Effector memory CD8-positive, alpha-beta T cell (primary cell): ENCODE data around the gene UBE4A.

Source experiments
- ATAC-seq: fragments of 150-1000 bp; cut with Tn5 transposase; replicated peaks from 2 replicates; pipeline ENCODE4 v1.10.0; 2021; ENCODE audit warnings: mild to moderate bottlenecking, moderate library complexity
- DNase-seq, 3 experiments: peaks; one replicate each; pipeline ENCODE4 v3.0.0; 2021
- H3K27ac Mint-ChIP-seq, 2 donors: one replicate each; pipeline ENCODE4 v1.8.0; 2022; ENCODE audit warnings: mild to moderate bottlenecking in 2 of 2, mixed read lengths in 2 of 2, moderate library complexity in 2 of 2
- H3K27me3 Mint-ChIP-seq, 2 donors: one replicate each; pipeline ENCODE4 v1.8.0; 2022; ENCODE audit warnings: mixed read lengths in 2 of 2
- H3K36me3 Mint-ChIP-seq: one replicate; pipeline ENCODE4 v1.8.0; 2022; ENCODE audit warnings: mild to moderate bottlenecking, moderate library complexity, mixed read lengths; ENCODE audit not compliant: insufficient read depth
- H3K4me1 Mint-ChIP-seq, 2 donors: one replicate each; pipeline ENCODE4 v1.8.0; 2022; ENCODE audit warnings: low read depth in 2 of 2, mixed read lengths in 2 of 2
- H3K4me3 Mint-ChIP-seq, 2 donors: one replicate each; pipeline ENCODE4 v1.8.0; 2022; ENCODE audit warnings: mild to moderate bottlenecking in 2 of 2, mixed read lengths in 2 of 2, moderate library complexity in 2 of 2
- H3K9me3 Mint-ChIP-seq, 2 donors: one replicate each; pipeline ENCODE4 v1.8.0; 2022; ENCODE audit warnings: mixed read lengths in 2 of 2

The UBE4A gene

DNA sequence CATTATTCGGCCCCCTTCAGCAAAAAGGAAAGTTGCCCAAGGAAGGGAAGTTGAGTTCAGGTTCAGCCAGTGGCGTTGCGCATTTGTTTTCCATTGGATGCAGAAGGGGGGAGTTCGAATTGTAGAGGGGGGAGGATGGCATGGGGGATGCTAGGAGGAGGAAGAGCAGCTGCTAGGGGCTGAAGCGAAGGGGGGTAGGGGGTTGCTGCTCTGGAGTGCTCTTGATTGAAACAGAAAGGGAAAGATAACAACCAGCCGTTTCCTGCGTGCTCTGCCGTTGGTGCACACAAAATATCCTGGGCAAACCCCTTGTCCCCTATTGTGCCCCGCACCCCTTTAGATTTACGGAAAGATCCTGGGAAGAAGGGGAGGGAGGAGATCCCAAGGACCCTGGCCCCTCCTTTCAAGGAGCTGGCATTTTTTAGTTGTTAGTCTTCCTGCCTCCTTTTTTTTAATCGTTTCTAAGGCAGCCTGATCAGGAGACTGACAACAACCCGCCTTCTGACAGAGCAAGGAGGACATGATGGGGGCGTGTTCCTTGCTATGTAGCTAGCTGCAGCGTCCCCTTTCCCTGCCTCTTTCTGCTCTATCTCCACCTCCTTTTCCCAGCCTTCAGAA is 79.0 kb downstream of the UBE4A start:
- no peaks in the 10 kb centered on the region for H3K27me3 Mint-ChIP-seq
- peaks cover 58 to 80% of the 10 kb centered on the region in 2 donors for H3K4me1 Mint-ChIP-seq
- H3K4me3 Mint-ChIP-seq: peak overlapping the region; percentile 98
- H3K9me3 Mint-ChIP-seq: no peaks in the 10 kb centered on the region
- peaks cover 40% of the 10 kb centered on the region for H3K36me3 Mint-ChIP-seq
- DNase-seq (peak; percentile 35 to 53 (median 36)), ATAC-seq (peak; percentile 20)
- H3K27ac Mint-ChIP-seq: peak overlapping the region; percentile 97 to 98

DNA sequence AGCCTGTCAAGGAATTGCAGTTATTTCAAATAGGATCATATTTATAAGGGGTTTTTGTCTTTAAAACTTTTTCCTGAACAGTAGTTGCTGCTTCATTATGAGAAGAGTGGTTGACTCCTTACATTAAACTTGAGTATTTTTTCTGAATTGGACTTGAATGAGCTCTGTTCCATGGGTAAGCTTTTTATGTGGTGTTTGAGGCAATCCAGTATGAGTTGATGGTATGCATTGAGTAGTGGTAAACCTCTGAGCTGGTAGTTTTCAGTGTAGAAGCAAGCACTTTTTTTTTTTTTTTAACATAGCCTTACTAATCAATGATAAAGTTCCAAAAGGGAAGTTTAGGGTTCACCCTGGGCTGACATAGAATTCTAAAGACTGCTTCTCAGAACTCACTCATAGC is 80.2 kb downstream of the UBE4A start:
- ATAC-seq: no peak
- no peaks in the 10 kb centered on the region for H3K27me3 Mint-ChIP-seq
- H3K4me1 Mint-ChIP-seq: peaks cover 63 to 82% of the 10 kb centered on the region in 2 donors
- H3K27ac Mint-ChIP-seq: peak overlapping the region; percentile 79 to 98
- no peaks in the 10 kb centered on the region for H3K9me3 Mint-ChIP-seq
- H3K36me3 Mint-ChIP-seq: peaks cover 35% of the 10 kb centered on the region
- peak overlapping the region; percentile 29 to 98 for H3K4me3 Mint-ChIP-seq
- no peak for DNase-seq

DNA sequence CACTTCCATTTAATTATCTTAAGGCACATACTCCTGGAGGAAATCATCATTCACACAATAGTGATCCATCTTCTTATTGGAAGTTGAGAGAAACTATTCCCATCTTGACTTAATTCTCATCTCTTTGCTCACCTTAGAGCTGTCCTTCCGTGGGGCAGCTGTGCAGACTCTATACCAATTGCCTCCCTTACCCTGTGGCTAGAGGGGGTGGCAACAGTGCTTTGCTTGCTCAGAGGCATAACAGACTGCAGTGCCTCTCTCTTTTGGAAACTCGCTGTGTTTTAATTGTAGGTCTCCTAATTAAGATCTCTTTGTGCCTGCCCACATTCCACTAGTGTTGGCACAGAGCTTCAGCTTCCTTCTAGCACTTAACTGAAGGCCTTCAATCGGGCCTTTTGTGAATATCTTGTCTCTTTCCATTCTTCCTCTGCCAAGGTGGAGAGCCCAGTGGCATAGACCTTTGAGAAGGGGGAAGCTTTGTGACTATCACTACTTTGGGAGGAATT is 82.4 kb downstream of the UBE4A start:
- no peaks in the 10 kb centered on the region for H3K9me3 Mint-ChIP-seq
- H3K36me3 Mint-ChIP-seq: peaks cover 27% of the 10 kb centered on the region
- peaks cover 72 to 92% of the 10 kb centered on the region in 2 donors for H3K4me1 Mint-ChIP-seq
- no peaks in the 10 kb centered on the region for H3K27me3 Mint-ChIP-seq
- DNase-seq: no peak
- H3K27ac Mint-ChIP-seq: peak overlapping the region; percentile 11 to 98
- no peak for ATAC-seq
- peak overlapping the region; percentile 38 to 69 for H3K4me3 Mint-ChIP-seq

GRCh38 chr11:118442301-118442700 is 82.9 kb downstream of the UBE4A start:
- H3K4me3 Mint-ChIP-seq: peak overlapping the region; percentile 38 to 69
- peaks cover 22% of the 10 kb centered on the region for H3K36me3 Mint-ChIP-seq
- no peaks in the 10 kb centered on the region for H3K9me3 Mint-ChIP-seq

GRCh38 chr11:118442908-118443589 is 83.6 kb downstream of the UBE4A start:
- no peak for DNase-seq
- peaks cover 73 to 94% of the 10 kb centered on the region in 2 donors for H3K4me1 Mint-ChIP-seq
- peak overlapping the region; percentile 38 to 69 for H3K4me3 Mint-ChIP-seq
- H3K36me3 Mint-ChIP-seq: peaks cover 19% of the 10 kb centered on the region
- no peak for ATAC-seq
- H3K27me3 Mint-ChIP-seq: no peaks in the 10 kb centered on the region
- H3K9me3 Mint-ChIP-seq: no peaks in the 10 kb centered on the region
- peak overlapping the region; percentile 11 to 98 for H3K27ac Mint-ChIP-seq

More at GRCh38 chr11:118442301-118442700, 82.9 kb downstream of the UBE4A start:
- Mint-ChIP-seq H3K4me1 (peaks cover 73 to 94% of the 10 kb centered on the region in 2 donors), H3K27ac (peak overlapping the region; percentile 11 to 98), H3K27me3 (no peaks in the 10 kb centered on the region)
- DNase-seq (no peak), ATAC-seq (no peak)

- Mint-ChIP-seq H3K9me3 (no peaks in the 10 kb centered on the region), H3K27ac (peak overlapping the region; percentile 42 to 98), H3K4me1 (peaks cover 71 to 90% of the 10 kb centered on the region in 2 donors), H3K36me3 (peaks cover 13% of the 10 kb centered on the region), H3K4me3 (peak overlapping the region; percentile 31 to 69), H3K27me3 (no peaks in the 10 kb centered on the region)
- DNase-seq (no peak), ATAC-seq (peak; percentile 45)
Observed at GRCh38 chr11:118443590-118444218, 84.3 kb downstream of the UBE4A start.

DNA sequence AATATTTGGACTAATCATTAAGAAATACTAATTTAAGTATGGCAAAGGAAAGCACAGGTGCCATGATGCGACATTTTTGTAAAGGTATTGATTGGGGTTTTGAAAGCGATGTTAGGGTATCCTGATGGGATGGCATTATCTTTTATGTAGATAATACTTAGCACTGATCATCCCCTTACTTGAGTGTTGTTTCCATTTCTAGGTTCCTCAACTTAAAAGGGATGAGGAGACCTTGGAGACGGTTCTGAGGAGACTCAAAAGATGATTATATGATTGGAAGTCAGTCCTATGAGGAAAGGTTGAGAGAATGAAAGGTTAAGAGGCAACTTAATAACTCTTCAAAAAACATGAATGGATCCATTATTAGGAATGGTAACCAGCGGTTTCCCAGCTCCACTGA is 88.0 kb downstream of the UBE4A start:
- peaks cover 24% of the 10 kb centered on the region for H3K36me3 Mint-ChIP-seq
- peaks cover 58 to 65% of the 10 kb centered on the region in 2 donors for H3K4me1 Mint-ChIP-seq
- peak overlapping the region in 1 of 2 donors; percentile 25 for H3K4me3 Mint-ChIP-seq
- H3K27ac Mint-ChIP-seq: peak overlapping the region in 1 of 2 donors; percentile 15
- DNase-seq (no peak), ATAC-seq (no peak)
- H3K27me3 Mint-ChIP-seq: no peaks in the 10 kb centered on the region
- no peaks in the 10 kb centered on the region for H3K9me3 Mint-ChIP-seq

- ATAC-seq (peak; percentile 42), DNase-seq (no peak)
- Mint-ChIP-seq H3K4me1 (peaks cover 56 to 63% of the 10 kb centered on the region in 2 donors), H3K27me3 (no peaks in the 10 kb centered on the region), H3K4me3 (no peak overlapping the region), H3K9me3 (no peaks in the 10 kb centered on the region), H3K36me3 (peaks cover 29% of the 10 kb centered on the region), H3K27ac (no peak overlapping the region)
Observed at GRCh38 chr11:118448294-118448693, 88.9 kb downstream of the UBE4A start.
